GM19193 (cell line): ENCODE data around the gene PHAF1.

Source experiments
- POLR2A ChIP-seq: IDR thresholded peaks from 4 replicates; pipeline ENCODE4 v1.6.1; 2011; ENCODE audit not compliant: insufficient read depth, insufficient read length; ENCODE audit errors: extremely low read depth

PHAF1 gene

DNA sequence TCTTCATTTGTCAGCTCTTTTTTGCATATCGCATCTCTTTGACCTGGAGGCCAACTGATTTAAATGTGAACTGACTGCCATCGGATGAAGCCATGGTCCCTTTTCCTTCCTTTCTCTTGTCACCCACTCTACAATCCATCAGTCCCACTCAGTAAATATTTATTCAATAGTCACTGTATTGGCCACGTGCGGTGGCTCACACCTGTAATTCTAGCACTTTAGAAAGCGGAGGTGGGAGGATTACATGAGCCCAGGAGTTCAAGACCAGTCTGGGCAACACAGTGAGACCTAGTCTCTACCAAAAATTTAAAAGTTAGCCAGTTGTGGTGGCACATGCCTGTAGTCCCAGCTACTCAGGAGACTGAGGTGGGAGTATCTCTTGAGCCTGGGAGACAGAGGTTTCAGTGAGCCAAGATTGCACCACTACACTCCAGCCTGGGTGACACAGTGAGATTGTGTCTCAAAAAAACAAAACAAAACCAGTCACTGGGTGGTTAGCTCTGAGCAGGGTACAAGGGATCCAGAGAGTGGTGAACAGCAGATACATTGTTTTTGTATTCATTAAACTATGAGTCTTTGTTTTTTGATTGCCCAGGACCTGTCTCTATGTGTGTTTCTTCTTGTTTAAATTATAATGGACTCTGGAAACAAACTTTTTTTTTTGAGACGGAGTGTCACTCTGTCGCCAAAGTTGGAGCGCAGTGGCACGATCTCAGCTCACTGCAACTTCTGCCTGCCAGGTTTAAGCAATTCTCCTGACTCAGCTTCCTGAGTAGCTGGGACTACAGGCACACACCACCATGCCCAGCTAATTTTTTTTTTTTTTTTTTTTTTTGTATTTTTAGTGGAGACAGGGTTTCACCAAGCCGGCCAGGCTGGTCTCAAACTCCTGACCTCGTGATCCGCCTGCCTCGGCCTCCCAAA, 6.9 kb downstream of the PHAF1 start:
- TF ChIP-seq POLR2A = no peak

DNA sequence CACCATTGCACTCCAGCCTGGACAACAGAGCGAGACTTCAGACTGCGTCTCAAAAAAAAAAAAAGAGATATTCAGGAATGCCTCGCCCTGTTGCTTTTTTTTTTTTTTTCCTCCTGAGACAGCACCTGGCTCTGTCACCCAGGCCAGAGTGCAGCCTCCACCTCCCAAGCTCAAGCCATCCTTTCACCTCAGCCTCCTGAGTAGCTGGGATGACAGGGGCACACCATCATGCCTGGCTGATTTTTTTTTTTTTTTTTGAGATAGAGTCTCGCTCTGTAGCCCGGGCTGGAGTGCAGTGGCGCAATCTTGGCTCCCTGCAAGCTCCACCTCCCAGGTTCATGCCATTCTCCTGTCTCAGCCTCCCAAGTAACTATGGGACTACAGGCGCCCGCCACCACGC, 8.0 kb downstream of the PHAF1 start:
- TF ChIP-seq POLR2A = no peak

- TF ChIP-seq POLR2A = no peak
Observed at GRCh38 chr16:67120025-67120424, 10.3 kb downstream of the PHAF1 start.

- TF ChIP-seq POLR2A = no peak
Observed at GRCh38 chr16:67128417-67128816, 18.7 kb downstream of the PHAF1 start.

- TF ChIP-seq POLR2A = no peak
Observed at GRCh38 chr16:67128887-67129286, 19.1 kb downstream of the PHAF1 start.

- TF ChIP-seq POLR2A = no peak
Observed at GRCh38 chr16:67129422-67129821, 19.7 kb downstream of the PHAF1 start.

DNA sequence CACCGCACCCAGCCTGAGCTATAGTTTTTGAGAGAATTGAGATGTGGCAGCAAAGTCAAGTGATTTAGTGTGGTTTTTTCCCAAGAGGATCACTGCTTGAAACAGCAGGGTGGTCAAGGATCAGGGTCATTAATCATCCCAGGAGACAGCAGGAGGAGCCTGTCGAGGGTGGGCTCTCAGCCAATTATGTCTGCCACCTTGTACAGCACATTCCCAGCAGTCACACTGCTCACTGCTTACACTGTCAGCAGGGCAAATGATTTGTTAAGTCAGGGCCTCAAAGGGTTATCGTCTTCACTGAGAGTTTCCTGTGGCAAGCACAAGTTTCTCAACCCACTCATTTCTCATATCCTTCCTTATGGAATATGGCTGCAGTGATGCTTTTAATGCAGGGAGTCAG, 27.9 kb downstream of the PHAF1 start:
- no peak for TF ChIP-seq POLR2A

- no peak for TF ChIP-seq POLR2A
Observed at GRCh38 chr16:67141391-67141790, 31.6 kb downstream of the PHAF1 start.

- TF ChIP-seq POLR2A = no peak
Observed at GRCh38 chr16:67142342-67142741, 32.6 kb downstream of the PHAF1 start.

DNA sequence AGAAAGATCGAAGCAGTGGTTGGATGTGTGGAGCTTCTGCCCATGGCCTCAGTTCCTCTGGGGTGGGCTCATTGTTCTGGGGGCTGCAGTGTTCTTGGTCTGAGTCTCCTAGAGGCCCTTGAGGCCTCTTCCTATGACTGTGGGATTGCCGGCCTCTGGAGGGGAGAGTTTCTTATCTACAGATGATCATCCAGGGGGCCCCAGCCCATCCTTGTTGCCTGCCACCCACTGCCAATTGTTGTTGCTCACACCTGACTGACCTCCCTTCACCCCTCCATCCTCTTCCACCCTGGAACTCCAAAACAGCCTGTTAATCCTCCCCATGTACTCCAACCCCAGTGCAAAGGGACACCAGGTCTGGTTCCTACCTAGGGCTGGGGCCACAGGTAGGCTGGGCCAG, 35.2 kb downstream of the PHAF1 start:
- TF ChIP-seq POLR2A = no peak

DNA sequence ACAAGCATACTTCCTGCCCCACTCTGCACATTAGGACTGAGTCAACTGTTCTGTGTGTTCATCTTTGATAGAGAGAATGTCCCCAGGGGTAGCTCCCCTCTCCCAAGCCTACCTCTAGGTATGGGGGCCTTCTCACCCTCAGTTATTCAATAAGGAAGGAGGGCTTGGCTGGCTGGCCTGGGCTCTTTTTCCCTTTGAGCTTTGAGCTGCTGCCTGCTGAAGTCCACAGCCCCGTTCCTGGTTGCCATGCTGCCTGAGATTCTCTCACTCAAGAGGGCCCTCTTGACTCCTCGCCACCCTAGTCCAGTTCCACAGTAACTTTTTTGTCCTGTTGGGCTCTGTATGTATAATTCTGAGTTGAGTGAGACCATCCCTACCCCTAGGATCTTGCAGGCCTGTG, 36.0 kb downstream of the PHAF1 start:
- TF ChIP-seq POLR2A = no peak

- no peak for TF ChIP-seq POLR2A
Observed at GRCh38 chr16:67146523-67147357, 37.0 kb downstream of the PHAF1 start.

- no peak for TF ChIP-seq POLR2A
Observed at GRCh38 chr16:67147437-67148140, 37.8 kb downstream of the PHAF1 start.

- TF ChIP-seq POLR2A = no peak
Observed at GRCh38 chr16:67148221-67148620, 38.5 kb downstream of the PHAF1 start.

DNA sequence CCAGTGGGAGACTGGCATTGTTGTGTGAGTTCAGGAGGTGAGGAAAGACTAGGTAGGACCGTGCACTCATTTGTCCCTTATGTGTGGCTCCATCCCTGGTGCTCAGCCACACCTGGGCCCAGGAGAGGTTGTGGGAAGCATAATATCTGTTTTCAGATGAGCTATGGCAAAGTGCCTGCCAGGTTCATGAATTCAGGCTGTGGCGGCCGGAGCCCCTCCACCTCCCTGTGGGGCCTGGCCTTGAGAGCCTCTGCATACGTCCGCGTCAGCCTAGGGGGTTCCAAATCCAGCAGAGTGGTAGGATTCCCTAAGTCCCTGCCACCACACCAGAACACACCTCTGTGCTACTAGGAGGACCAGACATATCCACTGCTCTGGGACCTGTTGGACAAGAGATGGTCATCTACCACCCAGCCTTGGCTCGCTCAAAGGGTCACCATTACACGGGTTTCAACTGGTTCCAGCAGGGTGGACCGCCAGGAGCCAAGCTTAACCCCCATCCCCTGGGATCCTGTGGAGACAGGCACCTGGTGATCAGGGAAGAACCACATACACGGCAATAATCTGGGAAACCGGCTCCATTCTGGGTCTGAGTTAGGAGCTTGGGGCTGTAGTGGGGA, 39.0 kb downstream of the PHAF1 start:
- no peak for TF ChIP-seq POLR2A
